Measurements from ENCODE around the gene DHFR. TPM values are rescaled to one million over a fixed set of nuclear protein-coding genes. Genes with fewer than 3 reads are reported as not detected.

Gene DHFR
- total and polyA plus RNA-seq, 2 of the 8 experiments (the other 6 are each of a cell fraction or from before 2014, with no cell fraction given), result 46.4 to 88.9 TPM

- TF ChIP-seq CHD2 (IDR thresholded peaks at IDR 0.05; ENCODE audit: low read length) (peak; percentile 29; the same call in 1 of the 2 replicates), TAF7 (optimal IDR thresholded peaks at IDR 0.05; ENCODE audit: borderline replicate concordance, low read depth, low read length) (peak; percentile 68), TAF1 (IDR thresholded peaks at IDR 0.05; ENCODE audit: low read depth, low read length) (peak; percentile 69), MAX (IDR thresholded peaks at IDR 0.05) (peak; percentile 55; the same call in 1 of the 2 replicates), TBP (IDR thresholded peaks at IDR 0.05; ENCODE audit: low read depth, low read length) (peak; percentile 78), SIX5 (IDR thresholded peaks at IDR 0.05; ENCODE audit: low read depth, low read length) (no peak), CHD1 (IDR thresholded peaks at IDR 0.05; ENCODE audit: low read depth, low read length) (no peak), NRF1 (IDR thresholded peaks at IDR 0.05; ENCODE audit: low read depth, low read length) (no peak), CEBPB (IDR thresholded peaks at IDR 0.05; ENCODE audit: low read depth, low read length) (no peak), CREB1 (IDR thresholded peaks at IDR 0.05) (no peak), RAD21 (IDR thresholded peaks at IDR 0.05 in 1 of 2, conservative IDR thresholded peaks at IDR 0.05 in 1 of 2; ENCODE audit: low read depth in 2 of 2, low read length in 2 of 2) (0 out of 4 replicates have a peak, but pooled peaks of 1 of the 2 experiments have one; percentile 3), RBBP5 (IDR thresholded peaks at IDR 0.05; ENCODE audit: borderline replicate concordance, low read depth, low read length) (peak; percentile 80; the same call in 1 of the 2 replicates), E2F6 (IDR thresholded peaks at IDR 0.05) (peak; percentile 34; the same call in 1 of the 2 replicates), TCF12 (IDR thresholded peaks at IDR 0.05; ENCODE audit: low read depth, low read length) (no peak), SIN3A (conservative IDR thresholded peaks at IDR 0.05 in 1 of 2, IDR thresholded peaks at IDR 0.05 in 1 of 2; ENCODE audit: low read depth in 1 of 2, low read length in 2 of 2) (peak in 1 of 2 experiments; percentile 71; a peak in 2 of 4 replicates), BCL11A (IDR thresholded peaks at IDR 0.05; ENCODE audit: low read depth in 2 of 2, low read length in 2 of 2) (no peak), RNF2 (IDR thresholded peaks at IDR 0.05; ENCODE audit: borderline replicate concordance, low read depth, low read length, missing control alignments, poor library complexity, severe bottlenecking) (no peak), CTCF (IDR thresholded peaks at IDR 0.05; ENCODE audit: control extremely low read depth in 1 of 3, insufficient read depth in 1 of 3, low read depth in 1 of 3, low read length in 3 of 3) (peak in 1 of 3 experiments; percentile 18; a peak in 1 of 4 replicates)
Measured at GRCh38 chr5:80654391-80655230, at the start of gene DHFR, which contains the start of gene MSH3 (continued).
